Measurements from ENCODE around the gene DGKI. TPM values are rescaled to one million over a fixed set of nuclear protein-coding genes. Genes with fewer than 3 reads are reported as not detected.

The DGKI gene
- total RNA-seq, 1 experiment from 2014 or later, result 0.15 TPM

DNA sequence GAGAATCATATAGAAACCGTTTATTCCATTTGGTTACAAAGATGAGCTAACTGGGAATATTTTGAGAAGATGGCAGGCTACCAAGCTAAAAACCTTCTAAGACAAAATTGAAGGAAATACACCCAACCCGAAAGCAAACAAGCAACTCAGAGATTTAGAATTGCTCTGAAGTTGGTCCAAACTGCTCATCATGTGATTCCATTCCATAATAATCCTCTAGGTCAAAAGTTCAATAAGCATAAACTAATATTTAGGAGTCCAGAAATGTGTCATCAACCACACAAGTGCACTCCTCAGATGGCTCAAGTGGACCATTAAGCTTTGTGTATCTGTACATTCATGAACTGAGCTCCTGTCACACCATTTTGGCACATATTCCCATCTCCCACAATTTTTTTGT, 28.7 kb downstream of the DGKI start:
- Histone ChIP-seq H3K36me3 (ENCODE audit: control insufficient read depth in 1 of 2, insufficient read depth in 2 of 2, low read length in 2 of 2) (no peaks in the 10 kb centered on the region), H3K4me2 (ENCODE audit: low read length) (no peak overlapping the region), H3K9me2 (ENCODE audit: insufficient read depth) (no peaks in the 10 kb centered on the region), H3K79me2 (ENCODE audit: insufficient read depth, low read length) (no peaks in the 10 kb centered on the region), H3K4me1 (ENCODE audit: control insufficient read depth in 1 of 2, insufficient read depth in 2 of 2, low read length in 2 of 2) (no peaks in the 10 kb centered on the region), H3K27ac (ENCODE audit: low read depth, low read length) (no peak overlapping the region), H4K20me1 (ENCODE audit: insufficient read depth) (no peaks in the 10 kb centered on the region), H3K27me3 (ENCODE audit: insufficient read depth, low read length) (no peaks in the 10 kb centered on the region; the same call in 1 of the 2 replicates), H3K9me3 (ENCODE audit: control insufficient read depth in 1 of 2, insufficient read depth in 1 of 2, low read depth in 1 of 2, low read length in 2 of 2) (no peaks in the 10 kb centered on the region), H3K4me3 (replicated peaks in 1 of 2; ENCODE audit: low read depth in 1 of 2, low read length in 2 of 2) (no peak overlapping the region), H3K9ac (ENCODE audit: low read length) (no peak overlapping the region), H2AFZ (ENCODE audit: low read depth, low read length, poor library complexity, severe bottlenecking) (no peak overlapping the region)
- TF ChIP-seq CEBPB (IDR thresholded peaks at IDR 0.05; ENCODE audit: low read depth) (no peak), MAX (IDR thresholded peaks at IDR 0.05) (no peak), ZFX (IDR thresholded peaks at IDR 0.05) (no peak), CBX3 (IDR thresholded peaks at IDR 0.05; ENCODE audit: low read depth) (no peak), SIN3A (IDR thresholded peaks at IDR 0.05; ENCODE audit: low read depth) (no peak), POLR2A (IDR thresholded peaks at IDR 0.05; ENCODE audit: borderline replicate concordance, extremely low read depth, insufficient read depth, insufficient read length) (no peak)
- TF ChIP-seq, protein P1, sequence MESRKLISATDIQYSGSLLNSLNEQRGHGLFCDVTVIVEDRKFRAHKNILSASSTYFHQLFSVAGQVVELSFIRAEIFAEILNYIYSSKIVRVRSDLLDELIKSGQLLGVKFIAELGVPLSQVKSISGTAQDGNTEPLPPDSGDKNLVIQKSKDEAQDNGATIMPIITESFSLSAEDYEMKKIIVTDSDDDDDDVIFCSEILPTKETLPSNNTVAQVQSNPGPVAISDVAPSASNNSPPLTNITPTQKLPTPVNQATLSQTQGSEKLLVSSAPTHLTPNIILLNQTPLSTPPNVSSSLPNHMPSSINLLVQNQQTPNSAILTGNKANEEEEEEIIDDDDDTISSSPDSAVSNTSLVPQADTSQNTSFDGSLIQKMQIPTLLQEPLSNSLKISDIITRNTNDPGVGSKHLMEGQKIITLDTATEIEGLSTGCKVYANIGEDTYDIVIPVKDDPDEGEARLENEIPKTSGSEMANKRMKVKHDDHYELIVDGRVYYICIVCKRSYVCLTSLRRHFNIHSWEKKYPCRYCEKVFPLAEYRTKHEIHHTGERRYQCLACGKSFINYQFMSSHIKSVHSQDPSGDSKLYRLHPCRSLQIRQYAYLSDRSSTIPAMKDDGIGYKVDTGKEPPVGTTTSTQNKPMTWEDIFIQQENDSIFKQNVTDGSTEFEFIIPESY (IDR thresholded peaks at IDR 0.05; ENCODE audit: extremely low read depth, insufficient replicate concordance, low read length), result no peak
- TF ChIP-seq, protein P2, sequence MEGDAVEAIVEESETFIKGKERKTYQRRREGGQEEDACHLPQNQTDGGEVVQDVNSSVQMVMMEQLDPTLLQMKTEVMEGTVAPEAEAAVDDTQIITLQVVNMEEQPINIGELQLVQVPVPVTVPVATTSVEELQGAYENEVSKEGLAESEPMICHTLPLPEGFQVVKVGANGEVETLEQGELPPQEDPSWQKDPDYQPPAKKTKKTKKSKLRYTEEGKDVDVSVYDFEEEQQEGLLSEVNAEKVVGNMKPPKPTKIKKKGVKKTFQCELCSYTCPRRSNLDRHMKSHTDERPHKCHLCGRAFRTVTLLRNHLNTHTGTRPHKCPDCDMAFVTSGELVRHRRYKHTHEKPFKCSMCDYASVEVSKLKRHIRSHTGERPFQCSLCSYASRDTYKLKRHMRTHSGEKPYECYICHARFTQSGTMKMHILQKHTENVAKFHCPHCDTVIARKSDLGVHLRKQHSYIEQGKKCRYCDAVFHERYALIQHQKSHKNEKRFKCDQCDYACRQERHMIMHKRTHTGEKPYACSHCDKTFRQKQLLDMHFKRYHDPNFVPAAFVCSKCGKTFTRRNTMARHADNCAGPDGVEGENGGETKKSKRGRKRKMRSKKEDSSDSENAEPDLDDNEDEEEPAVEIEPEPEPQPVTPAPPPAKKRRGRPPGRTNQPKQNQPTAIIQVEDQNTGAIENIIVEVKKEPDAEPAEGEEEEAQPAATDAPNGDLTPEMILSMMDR (IDR thresholded peaks at IDR 0.05 in 2 of 3, conservative IDR thresholded peaks at IDR 0.05 in 1 of 3; ENCODE audit: borderline replicate concordance in 1 of 3, insufficient read depth in 1 of 3, low read depth in 2 of 3, low read length in 2 of 3), result no peak
- TF ChIP-seq, protein P3, sequence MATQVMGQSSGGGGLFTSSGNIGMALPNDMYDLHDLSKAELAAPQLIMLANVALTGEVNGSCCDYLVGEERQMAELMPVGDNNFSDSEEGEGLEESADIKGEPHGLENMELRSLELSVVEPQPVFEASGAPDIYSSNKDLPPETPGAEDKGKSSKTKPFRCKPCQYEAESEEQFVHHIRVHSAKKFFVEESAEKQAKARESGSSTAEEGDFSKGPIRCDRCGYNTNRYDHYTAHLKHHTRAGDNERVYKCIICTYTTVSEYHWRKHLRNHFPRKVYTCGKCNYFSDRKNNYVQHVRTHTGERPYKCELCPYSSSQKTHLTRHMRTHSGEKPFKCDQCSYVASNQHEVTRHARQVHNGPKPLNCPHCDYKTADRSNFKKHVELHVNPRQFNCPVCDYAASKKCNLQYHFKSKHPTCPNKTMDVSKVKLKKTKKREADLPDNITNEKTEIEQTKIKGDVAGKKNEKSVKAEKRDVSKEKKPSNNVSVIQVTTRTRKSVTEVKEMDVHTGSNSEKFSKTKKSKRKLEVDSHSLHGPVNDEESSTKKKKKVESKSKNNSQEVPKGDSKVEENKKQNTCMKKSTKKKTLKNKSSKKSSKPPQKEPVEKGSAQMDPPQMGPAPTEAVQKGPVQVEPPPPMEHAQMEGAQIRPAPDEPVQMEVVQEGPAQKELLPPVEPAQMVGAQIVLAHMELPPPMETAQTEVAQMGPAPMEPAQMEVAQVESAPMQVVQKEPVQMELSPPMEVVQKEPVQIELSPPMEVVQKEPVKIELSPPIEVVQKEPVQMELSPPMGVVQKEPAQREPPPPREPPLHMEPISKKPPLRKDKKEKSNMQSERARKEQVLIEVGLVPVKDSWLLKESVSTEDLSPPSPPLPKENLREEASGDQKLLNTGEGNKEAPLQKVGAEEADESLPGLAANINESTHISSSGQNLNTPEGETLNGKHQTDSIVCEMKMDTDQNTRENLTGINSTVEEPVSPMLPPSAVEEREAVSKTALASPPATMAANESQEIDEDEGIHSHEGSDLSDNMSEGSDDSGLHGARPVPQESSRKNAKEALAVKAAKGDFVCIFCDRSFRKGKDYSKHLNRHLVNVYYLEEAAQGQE (IDR thresholded peaks at IDR 0.05; ENCODE audit: low read depth), result no peak
- BruUV-seq (replicated peaks), result no TSS peak
- intact Hi-C loops (cut with micrococcal nuclease), result no loop called here
- POLR2A ChIA-PET, result no interaction called here
- DNase-seq (ENCODE audit: low read depth, low spot score) (no peak), ATAC-seq (no peak)
- RAD21 ChIA-PET (ENCODE audit: low non-redundant PET in 1 of 2, low total read pairs in 2 of 2, uncharacterized antibody in 2 of 2, unreplicated experiment in 2 of 2), result no interaction called here
- CTCF ChIA-PET, result no interaction called here

Measured in HCT116 (cell line).